ENCODE results near the gene PRRG2.
A peak's percentile ranks its signal among the peaks of the same experiment; 100 is the strongest.

PRRG2 gene

DNA sequence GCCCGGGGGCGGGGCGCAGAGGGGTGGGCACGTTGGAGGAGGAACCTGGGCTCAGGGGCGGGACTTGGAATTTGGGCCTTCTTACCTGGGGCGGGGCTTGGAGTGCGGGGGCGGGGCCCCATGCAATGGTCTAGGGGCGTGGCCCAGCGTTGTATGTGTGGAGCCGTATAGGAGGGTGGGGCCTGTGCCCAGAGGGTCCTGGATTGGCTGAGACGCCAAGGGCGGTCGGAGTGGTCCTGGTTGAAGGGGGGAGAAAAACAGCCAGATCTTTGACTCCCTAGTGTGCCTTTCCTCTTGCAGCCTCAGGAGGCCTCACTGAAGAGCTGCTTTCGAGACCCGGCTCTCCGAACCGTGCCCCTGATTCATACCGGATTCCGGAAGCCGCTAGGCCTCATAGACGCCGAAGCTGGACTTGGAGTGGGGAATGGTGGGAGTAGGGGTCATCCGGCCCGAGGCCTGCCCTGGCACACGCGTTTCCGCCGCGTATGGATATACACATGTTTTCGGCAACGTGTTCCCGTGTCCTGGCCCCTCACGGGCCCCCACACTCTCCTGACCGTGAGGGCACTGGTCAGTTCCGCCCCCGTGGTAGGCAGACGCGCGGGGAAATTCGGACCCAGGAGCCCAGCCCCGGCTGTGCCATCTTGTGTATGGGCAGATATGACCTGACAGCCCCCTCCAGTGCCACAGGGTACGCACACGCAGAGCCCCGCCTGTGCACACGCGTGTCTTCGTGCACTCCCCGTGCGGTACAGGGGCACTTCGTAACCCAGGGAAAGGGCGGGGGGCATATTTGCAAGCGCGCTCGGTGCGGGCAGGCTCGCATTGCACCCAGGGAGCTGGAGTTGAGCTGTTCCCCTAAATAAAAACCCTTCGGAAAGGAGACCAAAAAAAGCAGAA is 9.2 kb downstream of the PRRG2 start:
- TF ChIP-seq, protein P1, sequence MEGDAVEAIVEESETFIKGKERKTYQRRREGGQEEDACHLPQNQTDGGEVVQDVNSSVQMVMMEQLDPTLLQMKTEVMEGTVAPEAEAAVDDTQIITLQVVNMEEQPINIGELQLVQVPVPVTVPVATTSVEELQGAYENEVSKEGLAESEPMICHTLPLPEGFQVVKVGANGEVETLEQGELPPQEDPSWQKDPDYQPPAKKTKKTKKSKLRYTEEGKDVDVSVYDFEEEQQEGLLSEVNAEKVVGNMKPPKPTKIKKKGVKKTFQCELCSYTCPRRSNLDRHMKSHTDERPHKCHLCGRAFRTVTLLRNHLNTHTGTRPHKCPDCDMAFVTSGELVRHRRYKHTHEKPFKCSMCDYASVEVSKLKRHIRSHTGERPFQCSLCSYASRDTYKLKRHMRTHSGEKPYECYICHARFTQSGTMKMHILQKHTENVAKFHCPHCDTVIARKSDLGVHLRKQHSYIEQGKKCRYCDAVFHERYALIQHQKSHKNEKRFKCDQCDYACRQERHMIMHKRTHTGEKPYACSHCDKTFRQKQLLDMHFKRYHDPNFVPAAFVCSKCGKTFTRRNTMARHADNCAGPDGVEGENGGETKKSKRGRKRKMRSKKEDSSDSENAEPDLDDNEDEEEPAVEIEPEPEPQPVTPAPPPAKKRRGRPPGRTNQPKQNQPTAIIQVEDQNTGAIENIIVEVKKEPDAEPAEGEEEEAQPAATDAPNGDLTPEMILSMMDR (conservative IDR thresholded peaks at IDR 0.05) = 0 out of 2 replicates have a peak, but pooled peaks have one; percentile 12
- H3K27ac ChIP-seq = peak overlapping the region; percentile 99

DNA sequence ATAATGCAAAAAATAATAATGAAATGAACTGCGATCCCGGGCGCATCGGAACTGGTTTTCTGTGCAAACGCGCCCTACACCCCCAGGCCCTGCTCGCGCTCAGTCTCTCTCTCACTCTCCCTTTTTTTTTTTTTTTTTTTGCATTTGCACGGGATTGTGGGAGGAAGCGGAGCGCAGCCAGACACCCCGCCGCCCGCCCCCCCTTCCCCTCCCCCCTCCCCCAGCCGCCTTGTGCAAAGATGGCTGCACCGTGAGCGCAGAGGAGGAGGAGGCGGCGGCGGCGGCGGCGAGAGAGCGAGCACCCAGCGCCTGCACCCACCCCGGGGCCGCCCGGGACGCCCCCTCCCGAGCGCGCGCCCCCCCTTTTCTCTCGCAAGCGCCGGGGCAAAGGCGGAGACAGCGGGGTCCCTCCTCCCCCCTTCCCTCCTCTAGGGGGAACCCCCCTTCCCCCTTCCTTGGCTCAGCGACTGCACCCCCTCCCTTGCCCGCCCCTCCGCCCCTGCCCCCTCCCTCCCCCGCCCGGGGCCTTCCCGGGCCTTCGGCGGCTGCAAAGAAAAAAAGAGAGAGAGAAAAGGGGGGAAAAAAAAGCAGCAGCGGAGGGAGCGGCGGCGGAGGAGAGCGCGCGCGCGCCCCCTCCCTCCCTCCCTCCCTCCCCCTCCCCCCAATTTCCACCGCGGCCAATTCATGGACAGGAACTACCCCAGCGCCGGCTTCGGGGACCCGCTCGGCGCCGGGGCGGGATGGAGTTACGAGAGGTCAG is 10.0 kb downstream of the PRRG2 start, which contains the start of gene PRR12:
PRR12 (plus strand) TSS at position 212 of the 760 bp plus-strand sequence; CDS start at position 685, 473 bp downstream.
- TF ChIP-seq, protein P1 (conservative IDR thresholded peaks at IDR 0.05) = no peak
- H3K27ac ChIP-seq = peak within 1 kb of the TSS; percentile 99

DNA sequence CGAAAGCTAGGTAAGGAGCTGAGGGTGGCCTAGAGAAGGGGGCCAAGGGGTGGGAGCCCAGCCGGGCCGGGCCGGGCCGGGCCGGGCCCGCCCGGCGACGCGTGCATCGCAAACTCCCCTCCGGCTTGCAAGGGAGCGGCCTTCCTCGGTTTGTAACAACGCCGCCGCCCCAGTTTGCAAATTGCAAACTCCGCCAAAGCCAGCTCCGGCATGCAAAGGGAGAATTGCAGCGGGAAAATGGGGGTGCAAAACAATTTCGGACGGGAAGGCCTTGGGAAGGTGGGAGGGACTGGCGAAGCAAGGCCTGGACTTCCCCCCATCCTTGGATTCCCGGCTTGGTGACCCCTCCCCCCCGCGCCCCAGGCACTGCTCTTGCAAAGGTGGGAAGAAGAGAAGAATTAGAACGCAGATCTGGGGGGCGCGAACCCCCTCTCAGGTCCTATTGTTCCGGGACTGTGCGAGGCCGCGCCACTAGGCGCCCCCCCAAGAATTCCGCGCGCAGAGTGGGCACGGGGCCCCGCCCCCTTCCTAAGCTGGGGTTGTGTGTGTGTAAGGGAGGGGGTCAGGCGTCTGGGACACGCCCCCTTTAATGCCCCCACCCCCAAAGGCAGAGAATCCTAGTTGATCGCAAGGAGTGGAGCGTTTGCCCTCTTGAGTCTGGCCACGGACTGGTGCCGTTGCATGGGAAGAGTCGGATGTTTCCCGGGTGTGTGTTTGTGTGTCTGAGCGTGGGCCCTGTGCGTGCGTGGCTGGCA is 10.8 kb downstream of the PRRG2 start:
- TF ChIP-seq, protein P1 (conservative IDR thresholded peaks at IDR 0.05) = no peak
- peak overlapping the region; percentile 99 for H3K27ac ChIP-seq

DNA sequence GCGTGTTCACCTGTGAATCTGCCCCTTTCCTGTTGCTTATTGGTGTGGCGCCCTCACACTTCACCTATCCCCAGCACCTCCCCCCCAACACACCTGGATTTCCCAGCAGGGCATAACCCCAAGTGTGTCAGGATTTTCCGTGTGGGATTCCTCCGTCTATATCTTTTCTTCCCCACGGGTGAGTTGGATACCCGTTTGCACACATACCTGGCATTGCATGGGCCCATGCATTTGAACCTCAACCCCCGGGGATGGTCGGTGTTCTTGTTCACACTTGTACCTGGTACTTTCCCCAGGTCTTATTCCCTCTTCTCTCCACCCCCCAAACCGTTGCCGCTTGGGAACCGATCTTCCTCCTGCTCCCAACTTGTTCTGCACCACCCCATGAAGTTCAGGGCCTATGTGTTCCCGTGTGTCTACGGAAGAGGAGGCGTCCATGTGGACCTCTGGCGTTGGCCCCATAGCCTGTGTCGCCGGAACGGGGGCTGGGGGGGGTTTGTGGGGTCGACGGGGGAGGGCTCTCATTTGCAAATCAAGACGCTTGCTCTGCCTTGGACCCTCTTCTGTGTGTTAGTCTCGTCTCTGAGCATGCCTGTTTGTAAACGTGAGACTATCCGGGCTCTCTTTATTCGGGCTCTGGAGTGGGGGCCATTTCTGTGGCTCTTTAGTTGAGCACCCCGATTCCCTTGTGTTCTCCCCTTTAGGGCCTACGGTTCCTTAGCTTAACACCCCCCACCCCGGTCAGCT is 11.5 kb downstream of the PRRG2 start:
- TF ChIP-seq, protein P1 (conservative IDR thresholded peaks at IDR 0.05) = no peak

DNA sequence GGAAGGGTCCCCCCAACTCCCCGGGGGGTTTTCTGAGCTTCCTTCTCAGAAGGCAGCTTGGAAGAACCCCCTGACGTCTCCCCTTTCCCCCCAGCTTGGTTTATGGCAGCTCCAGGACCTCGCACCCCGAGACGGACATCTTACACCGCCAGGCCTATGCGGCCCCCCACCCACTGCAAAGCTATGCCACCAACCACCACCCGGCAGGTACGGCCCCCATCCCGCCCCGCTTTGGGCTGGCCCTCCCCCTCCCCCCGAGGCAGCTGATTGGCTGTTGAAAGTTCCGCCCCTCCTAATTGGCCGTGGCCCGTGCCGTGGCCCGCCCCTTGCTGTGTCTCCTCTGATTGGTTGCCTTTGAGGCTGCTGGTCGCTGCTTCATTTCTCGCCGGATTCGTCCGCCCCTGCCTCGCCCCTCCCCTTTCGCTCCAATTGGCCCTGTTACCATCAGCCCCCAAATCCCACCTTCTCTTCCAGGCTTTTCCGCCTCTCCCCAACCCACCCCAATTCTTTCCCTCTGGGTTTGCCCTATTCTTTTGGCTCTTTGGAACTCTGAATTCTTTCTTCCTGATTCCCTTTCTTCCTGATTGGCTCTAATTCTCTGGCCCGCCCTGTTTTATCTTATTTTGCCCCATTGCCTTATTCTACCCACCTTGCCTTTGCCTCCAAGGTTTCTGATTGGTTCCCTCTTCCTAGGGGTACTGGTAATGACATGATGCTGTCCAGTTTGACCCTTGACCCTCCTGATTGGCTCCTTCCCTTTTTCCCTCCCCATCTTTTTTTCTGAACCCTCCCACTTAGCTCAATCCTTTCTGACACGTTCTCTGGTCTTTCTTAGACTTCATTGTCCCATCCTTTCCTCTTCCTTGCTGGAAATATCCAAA is 12.4 kb downstream of the PRRG2 start:
- peak overlapping the region; percentile 99 for H3K27ac ChIP-seq
- TF ChIP-seq, protein P1 (conservative IDR thresholded peaks at IDR 0.05) = no peak

More for the DNA sequence above, 11.5 kb downstream of the PRRG2 start:
- peak overlapping the region; percentile 99 for H3K27ac ChIP-seq

Measured in VCaP (cell line).